Measurements from ENCODE around the gene CAPN12. TPM values are rescaled to one million over a fixed set of nuclear protein-coding genes. Genes with fewer than 3 reads are reported as not detected.

Gene CAPN12
- total and polyA plus RNA-seq, 2 experiments from 2014 or later, result 19.1 to 20.5 TPM

DNA sequence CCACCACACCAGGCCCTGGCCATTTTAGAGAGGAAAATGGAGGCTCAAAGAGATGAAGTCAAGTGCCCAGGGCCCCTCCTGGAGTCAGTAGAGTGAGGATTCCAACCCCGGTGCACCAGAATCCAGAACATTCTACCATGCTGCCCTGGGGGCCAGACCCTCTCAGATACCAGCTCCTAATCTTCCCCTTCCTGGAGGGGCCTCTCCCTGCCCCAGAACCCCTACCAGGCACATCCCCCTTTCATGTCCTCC is 11.1 kb downstream of the CAPN12 start (continued):
- TF ChIP-seq, protein P1, sequence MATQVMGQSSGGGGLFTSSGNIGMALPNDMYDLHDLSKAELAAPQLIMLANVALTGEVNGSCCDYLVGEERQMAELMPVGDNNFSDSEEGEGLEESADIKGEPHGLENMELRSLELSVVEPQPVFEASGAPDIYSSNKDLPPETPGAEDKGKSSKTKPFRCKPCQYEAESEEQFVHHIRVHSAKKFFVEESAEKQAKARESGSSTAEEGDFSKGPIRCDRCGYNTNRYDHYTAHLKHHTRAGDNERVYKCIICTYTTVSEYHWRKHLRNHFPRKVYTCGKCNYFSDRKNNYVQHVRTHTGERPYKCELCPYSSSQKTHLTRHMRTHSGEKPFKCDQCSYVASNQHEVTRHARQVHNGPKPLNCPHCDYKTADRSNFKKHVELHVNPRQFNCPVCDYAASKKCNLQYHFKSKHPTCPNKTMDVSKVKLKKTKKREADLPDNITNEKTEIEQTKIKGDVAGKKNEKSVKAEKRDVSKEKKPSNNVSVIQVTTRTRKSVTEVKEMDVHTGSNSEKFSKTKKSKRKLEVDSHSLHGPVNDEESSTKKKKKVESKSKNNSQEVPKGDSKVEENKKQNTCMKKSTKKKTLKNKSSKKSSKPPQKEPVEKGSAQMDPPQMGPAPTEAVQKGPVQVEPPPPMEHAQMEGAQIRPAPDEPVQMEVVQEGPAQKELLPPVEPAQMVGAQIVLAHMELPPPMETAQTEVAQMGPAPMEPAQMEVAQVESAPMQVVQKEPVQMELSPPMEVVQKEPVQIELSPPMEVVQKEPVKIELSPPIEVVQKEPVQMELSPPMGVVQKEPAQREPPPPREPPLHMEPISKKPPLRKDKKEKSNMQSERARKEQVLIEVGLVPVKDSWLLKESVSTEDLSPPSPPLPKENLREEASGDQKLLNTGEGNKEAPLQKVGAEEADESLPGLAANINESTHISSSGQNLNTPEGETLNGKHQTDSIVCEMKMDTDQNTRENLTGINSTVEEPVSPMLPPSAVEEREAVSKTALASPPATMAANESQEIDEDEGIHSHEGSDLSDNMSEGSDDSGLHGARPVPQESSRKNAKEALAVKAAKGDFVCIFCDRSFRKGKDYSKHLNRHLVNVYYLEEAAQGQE (IDR thresholded peaks at IDR 0.05; ENCODE audit: unreplicated experiment), result no peak
- TF ChIP-seq STAT1 (IDR thresholded peaks at IDR 0.05; ENCODE audit: unreplicated experiment), result no peak
- no peak for TF ChIP-seq POLR2AphosphoS5 (IDR thresholded peaks at IDR 0.05; ENCODE audit: low read depth)
- no peak for TF ChIP-seq JUNB (IDR thresholded peaks at IDR 0.05; ENCODE audit: unreplicated experiment)
- TF ChIP-seq EZH2phosphoT487 (IDR thresholded peaks at IDR 0.05; ENCODE audit: unreplicated experiment), result no peak
- TF ChIP-seq CREB1 (CRISPR knock-in tag; IDR thresholded peaks at IDR 0.05; ENCODE audit: low read depth), result no peak
- TF ChIP-seq, protein P2, sequence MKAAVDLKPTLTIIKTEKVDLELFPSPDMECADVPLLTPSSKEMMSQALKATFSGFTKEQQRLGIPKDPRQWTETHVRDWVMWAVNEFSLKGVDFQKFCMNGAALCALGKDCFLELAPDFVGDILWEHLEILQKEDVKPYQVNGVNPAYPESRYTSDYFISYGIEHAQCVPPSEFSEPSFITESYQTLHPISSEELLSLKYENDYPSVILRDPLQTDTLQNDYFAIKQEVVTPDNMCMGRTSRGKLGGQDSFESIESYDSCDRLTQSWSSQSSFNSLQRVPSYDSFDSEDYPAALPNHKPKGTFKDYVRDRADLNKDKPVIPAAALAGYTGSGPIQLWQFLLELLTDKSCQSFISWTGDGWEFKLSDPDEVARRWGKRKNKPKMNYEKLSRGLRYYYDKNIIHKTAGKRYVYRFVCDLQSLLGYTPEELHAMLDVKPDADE (IDR thresholded peaks at IDR 0.05), result no peak

DNA sequence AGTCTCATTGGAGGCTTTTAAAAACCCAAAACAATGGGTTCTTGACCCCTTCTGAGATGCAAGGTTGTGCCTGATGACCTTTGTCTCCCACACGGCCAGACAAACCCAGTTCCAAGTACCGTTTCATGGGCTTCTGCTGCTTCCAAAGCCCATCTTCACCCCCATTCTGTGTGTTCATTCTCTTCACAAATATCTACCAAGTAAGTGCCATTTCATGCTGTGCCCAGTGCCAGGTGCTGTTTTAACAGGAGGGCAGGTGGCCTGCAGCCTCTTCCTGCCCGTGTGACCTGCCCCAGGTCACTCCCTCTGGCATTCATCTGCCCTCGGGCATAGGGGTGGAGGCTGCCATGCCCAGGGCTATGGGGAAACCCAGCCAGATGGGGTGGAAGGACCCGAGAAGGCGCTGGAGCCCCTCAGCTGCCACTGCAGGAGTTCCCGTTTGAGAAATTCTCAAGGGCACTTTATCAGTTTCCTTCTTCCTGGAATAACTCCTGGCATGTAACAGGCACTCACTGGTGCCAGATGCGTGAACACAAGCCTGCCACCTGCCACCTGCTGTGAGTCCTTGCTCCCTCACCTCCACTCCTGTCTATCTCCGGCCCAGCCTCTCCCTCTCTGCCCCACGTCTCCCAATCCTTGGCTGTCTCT is 12.5 kb downstream of the CAPN12 start:
- peaks cover 38% of the 10 kb centered on the region for H3K36me3 Mint-ChIP-seq (ENCODE audit: low read depth)
- peaks cover 46% of the 10 kb centered on the region for H3K27me3 Mint-ChIP-seq (ENCODE audit: insufficient read depth, low read depth, poor library complexity)
- Histone ChIP-seq H3K4me2 (no peak overlapping the region), H4K20me1 (replicated peaks; ENCODE audit: insufficient read depth) (peaks cover 6% of the 10 kb centered on the region), H3K27ac (ENCODE audit: low read depth) (no peak overlapping the region), H3K36me3 (ENCODE audit: insufficient read depth) (peaks cover 6% of the 10 kb centered on the region), H3K9me2 (ENCODE audit: insufficient read depth) (no peaks in the 10 kb centered on the region), H3K27me3 (ENCODE audit: insufficient read depth) (no peaks in the 10 kb centered on the region), H3K4me1 (ENCODE audit: insufficient read depth) (peaks cover 13% of the 10 kb centered on the region), H3F3A (replicated peaks; ENCODE audit: low read depth) (peaks cover 15% of the 10 kb centered on the region; the same call in 1 of the 2 replicates), H2AFZ (no peak overlapping the region), H3K4me3 (no peak overlapping the region), H3K79me2 (replicated peaks; ENCODE audit: insufficient read depth) (no peaks in the 10 kb centered on the region)
- no peaks in the 10 kb centered on the region for H3K9me3 Mint-ChIP-seq
- peaks cover 20% of the 10 kb centered on the region for H3K4me1 Mint-ChIP-seq
- H3K4me3 Mint-ChIP-seq, result no peak overlapping the region
- no peak overlapping the region for H3K27ac Mint-ChIP-seq
- no peak for ATAC-seq
- DNase-seq (ENCODE audit: low spot score), result no peak
- TF ChIP-seq, protein P2 (IDR thresholded peaks at IDR 0.05), result no peak
- TF ChIP-seq ZNF331 (CRISPR knock-in tag; IDR thresholded peaks at IDR 0.05; ENCODE audit: low read depth) (no peak), CREB1 (CRISPR knock-in tag; IDR thresholded peaks at IDR 0.05; ENCODE audit: low read depth) (no peak), STAT1 (IDR thresholded peaks at IDR 0.05; ENCODE audit: unreplicated experiment) (no peak), EZH2 (IDR thresholded peaks at IDR 0.05; ENCODE audit: low read depth, unreplicated experiment) (no peak), ZNF114 (CRISPR knock-in tag; IDR thresholded peaks at IDR 0.05) (no peak), POLR2AphosphoS5 (IDR thresholded peaks at IDR 0.05; ENCODE audit: low read depth) (no peak), EZH2phosphoT487 (IDR thresholded peaks at IDR 0.05; ENCODE audit: unreplicated experiment) (no peak)
- TF ChIP-seq, protein P1 (IDR thresholded peaks at IDR 0.05; ENCODE audit: unreplicated experiment), result no peak
- TF ChIP-seq, protein P3, sequence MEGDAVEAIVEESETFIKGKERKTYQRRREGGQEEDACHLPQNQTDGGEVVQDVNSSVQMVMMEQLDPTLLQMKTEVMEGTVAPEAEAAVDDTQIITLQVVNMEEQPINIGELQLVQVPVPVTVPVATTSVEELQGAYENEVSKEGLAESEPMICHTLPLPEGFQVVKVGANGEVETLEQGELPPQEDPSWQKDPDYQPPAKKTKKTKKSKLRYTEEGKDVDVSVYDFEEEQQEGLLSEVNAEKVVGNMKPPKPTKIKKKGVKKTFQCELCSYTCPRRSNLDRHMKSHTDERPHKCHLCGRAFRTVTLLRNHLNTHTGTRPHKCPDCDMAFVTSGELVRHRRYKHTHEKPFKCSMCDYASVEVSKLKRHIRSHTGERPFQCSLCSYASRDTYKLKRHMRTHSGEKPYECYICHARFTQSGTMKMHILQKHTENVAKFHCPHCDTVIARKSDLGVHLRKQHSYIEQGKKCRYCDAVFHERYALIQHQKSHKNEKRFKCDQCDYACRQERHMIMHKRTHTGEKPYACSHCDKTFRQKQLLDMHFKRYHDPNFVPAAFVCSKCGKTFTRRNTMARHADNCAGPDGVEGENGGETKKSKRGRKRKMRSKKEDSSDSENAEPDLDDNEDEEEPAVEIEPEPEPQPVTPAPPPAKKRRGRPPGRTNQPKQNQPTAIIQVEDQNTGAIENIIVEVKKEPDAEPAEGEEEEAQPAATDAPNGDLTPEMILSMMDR (conservative IDR thresholded peaks at IDR 0.05; ENCODE audit: low read depth in 2 of 2), result no peak
